Mesothelial cell of epicardium (in vitro differentiated cells): Measurements from ENCODE around the gene ST14. TPM values are rescaled to one million over a fixed set of nuclear protein-coding genes. Genes with fewer than 3 reads are reported as not detected.

Experiments
- DNase-seq, 2 experiments: peaks; one replicate each; pipeline ENCODE4 v3.0.0; 2021; ENCODE audit warnings: low spot score in 2 of 2; ENCODE audit not compliant: unreplicated experiment in 2 of 2
- H3K27ac Mint-ChIP-seq: 2 replicates; pipeline ENCODE4 v1.8.0; 2021; ENCODE audit warnings: mixed read lengths
- H3K27me3 Mint-ChIP-seq: 2 replicates; pipeline ENCODE4 v1.8.0; 2021; ENCODE audit warnings: low read depth, mixed read lengths
- H3K36me3 Mint-ChIP-seq: 2 replicates; pipeline ENCODE4 v1.8.0; 2021; ENCODE audit warnings: mixed read lengths
- H3K4me1 Mint-ChIP-seq: 2 replicates; pipeline ENCODE4 v1.8.0; 2021; ENCODE audit warnings: mixed read lengths
- H3K4me3 Mint-ChIP-seq: 2 replicates; pipeline ENCODE4 v1.8.0; 2021; ENCODE audit warnings: mild to moderate bottlenecking, moderate library complexity, mixed read lengths
- H3K9me3 Mint-ChIP-seq: 2 replicates; pipeline ENCODE4 v1.8.0; 2021; ENCODE audit warnings: mixed read lengths
- total RNA-seq: library from RNA; stranded (reverse); gene quantifications from 3 replicates; pipeline ENCODE4 v1.2.1, GENCODE V29; 2021
- TF ChIP-seq, protein P1 (sequence below): fragments of 200-600 bp; sonication (generic); IDR thresholded peaks from one replicate; pipeline ENCODE4 v1.5.0; 2021; ENCODE audit warnings: antibody characterized with exemption; ENCODE audit not compliant: unreplicated experiment

ST14 gene
- total RNA-seq, 1 donor from 2014 or later: 39.6 TPM

DNA sequence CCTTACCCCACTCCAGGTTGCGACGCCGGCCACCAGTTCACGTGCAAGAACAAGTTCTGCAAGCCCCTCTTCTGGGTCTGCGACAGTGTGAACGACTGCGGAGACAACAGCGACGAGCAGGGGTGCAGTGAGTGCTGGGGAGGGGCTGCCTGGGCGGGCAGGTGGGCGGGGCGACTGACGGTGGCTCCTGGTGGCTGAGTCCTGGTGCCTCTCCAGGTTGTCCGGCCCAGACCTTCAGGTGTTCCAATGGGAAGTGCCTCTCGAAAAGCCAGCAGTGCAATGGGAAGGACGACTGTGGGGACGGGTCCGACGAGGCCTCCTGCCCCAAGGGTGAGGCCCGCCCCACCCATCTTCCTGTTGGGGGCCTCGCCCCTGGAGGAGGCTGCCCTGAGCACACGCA lies 38.7 kb downstream of the ST14 start:
- Mint-ChIP-seq H3K27ac (no peak overlapping the region), H3K9me3 (peaks cover 6% of the 10 kb centered on the region), H3K4me3 (no peak overlapping the region), H3K4me1 (no peaks in the 10 kb centered on the region), H3K36me3 (peaks cover 18% of the 10 kb centered on the region), H3K27me3 (no peaks in the 10 kb centered on the region)
- no peak for DNase-seq
- TF ChIP-seq, protein P1, sequence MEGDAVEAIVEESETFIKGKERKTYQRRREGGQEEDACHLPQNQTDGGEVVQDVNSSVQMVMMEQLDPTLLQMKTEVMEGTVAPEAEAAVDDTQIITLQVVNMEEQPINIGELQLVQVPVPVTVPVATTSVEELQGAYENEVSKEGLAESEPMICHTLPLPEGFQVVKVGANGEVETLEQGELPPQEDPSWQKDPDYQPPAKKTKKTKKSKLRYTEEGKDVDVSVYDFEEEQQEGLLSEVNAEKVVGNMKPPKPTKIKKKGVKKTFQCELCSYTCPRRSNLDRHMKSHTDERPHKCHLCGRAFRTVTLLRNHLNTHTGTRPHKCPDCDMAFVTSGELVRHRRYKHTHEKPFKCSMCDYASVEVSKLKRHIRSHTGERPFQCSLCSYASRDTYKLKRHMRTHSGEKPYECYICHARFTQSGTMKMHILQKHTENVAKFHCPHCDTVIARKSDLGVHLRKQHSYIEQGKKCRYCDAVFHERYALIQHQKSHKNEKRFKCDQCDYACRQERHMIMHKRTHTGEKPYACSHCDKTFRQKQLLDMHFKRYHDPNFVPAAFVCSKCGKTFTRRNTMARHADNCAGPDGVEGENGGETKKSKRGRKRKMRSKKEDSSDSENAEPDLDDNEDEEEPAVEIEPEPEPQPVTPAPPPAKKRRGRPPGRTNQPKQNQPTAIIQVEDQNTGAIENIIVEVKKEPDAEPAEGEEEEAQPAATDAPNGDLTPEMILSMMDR: no peak

DNA sequence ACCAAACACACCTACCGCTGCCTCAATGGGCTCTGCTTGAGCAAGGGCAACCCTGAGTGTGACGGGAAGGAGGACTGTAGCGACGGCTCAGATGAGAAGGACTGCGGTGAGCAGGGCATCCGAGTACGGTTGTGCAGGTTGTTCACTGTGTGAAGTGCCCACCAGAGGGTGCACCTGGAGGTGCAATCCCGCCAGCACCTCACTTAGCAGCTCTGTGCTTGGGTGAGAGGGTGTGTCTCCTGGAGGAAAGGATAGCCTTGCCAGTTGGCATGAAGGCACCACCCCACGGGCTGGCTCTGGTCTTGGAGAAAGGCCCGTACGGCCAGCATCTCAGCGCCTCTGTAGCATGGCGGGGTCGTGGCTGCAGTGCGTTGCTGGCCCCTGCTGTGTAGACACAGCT lies 39.4 kb downstream of the ST14 start:
- Mint-ChIP-seq H3K36me3 (peaks cover 18% of the 10 kb centered on the region), H3K27ac (no peak overlapping the region), H3K4me1 (no peaks in the 10 kb centered on the region), H3K27me3 (no peaks in the 10 kb centered on the region), H3K4me3 (no peak overlapping the region), H3K9me3 (peaks cover 6% of the 10 kb centered on the region)
- TF ChIP-seq, protein P1: no peak
- DNase-seq: no peak

DNA sequence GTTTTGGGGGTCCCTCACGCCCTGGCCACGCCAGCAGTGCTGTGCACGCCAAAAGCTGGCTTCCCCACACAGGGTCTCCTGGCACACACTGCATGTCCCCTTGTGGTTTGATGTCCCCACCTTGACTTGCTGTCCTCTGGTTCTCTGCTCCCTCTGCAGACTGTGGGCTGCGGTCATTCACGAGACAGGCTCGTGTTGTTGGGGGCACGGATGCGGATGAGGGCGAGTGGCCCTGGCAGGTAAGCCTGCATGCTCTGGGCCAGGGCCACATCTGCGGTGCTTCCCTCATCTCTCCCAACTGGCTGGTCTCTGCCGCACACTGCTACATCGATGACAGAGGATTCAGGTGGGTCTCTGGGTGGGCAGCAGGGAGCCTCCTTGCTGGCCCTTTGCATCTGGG lies 40.2 kb downstream of the ST14 start:
- no peak for DNase-seq
- peaks cover 18% of the 10 kb centered on the region for H3K36me3 Mint-ChIP-seq

DNA sequence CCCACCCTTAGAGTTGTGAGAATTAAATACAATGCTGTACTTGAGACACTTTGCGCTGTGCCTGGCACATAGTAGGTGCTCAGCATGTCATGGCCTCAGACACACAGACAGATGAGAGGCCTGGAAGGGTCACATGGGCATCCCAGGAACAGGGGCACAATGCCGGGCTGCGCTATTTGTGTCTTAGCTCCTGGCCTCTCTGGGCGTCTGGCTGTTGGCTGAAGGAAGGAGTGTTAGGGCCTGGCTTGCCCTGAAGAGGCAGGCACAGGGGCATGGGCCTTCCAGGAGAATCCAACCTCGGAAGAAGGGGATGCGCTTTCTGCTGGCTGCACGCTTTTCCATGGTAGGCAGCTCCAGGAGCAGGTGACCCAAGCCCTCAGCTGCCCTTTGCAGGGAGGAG lies 41.4 kb downstream of the ST14 start:
- Mint-ChIP-seq H3K9me3 (peaks cover 6% of the 10 kb centered on the region), H3K36me3 (peaks cover 23% of the 10 kb centered on the region), H3K4me3 (no peak overlapping the region), H3K27ac (no peak overlapping the region), H3K27me3 (peaks cover under 1% of the 10 kb centered on the region), H3K4me1 (no peaks in the 10 kb centered on the region)
- DNase-seq: no peak
- TF ChIP-seq, protein P1: no peak

More for the DNA sequence above, 40.2 kb downstream of the ST14 start:
- TF ChIP-seq, protein P1: no peak
- H3K4me3 Mint-ChIP-seq: no peak overlapping the region
- no peak overlapping the region for H3K27ac Mint-ChIP-seq
- peaks cover 6% of the 10 kb centered on the region for H3K9me3 Mint-ChIP-seq
- H3K4me1 Mint-ChIP-seq: no peaks in the 10 kb centered on the region
- H3K27me3 Mint-ChIP-seq: no peaks in the 10 kb centered on the region

DNA sequence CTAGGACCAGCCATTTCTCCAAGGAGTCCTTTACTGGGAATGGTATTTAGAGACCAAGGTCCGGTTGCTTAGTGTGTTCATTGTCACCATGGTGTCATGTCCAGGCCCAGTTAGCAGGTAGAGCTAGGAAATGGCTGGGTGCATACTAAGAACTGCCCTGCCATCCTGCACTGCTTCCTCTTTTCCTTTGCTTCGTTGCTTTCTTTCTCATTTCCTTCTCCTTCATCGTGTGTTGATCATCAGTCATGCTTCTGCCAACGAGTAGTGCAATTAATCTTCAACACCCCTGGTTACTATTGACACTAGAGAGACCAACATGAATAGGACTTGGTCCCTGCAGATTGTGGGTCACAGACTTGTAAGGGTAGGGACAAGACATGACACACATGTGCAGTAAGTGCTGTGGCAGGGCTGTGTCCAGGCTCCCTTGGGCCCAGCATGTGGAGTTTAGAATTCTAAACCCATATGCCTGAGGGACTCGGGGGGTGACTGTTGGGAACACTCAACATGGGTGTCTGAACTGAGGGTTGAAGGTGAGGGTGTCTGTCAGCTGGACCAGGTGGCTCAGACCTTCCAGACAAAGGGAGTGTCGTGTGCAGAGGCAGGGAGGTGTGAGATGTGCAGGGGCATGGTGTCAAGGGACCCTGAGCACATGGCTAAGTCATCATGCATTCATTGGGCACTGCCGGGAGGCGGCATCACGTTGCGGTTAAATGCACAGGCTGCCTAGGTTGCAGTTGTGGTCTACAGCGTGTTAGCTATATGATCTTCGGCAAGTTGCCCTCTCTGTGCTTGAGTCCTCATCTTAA lies 42.6 kb downstream of the ST14 start:
- no peak overlapping the region for H3K4me3 Mint-ChIP-seq
- DNase-seq: no peak
- peaks cover 23% of the 10 kb centered on the region for H3K36me3 Mint-ChIP-seq
- peaks cover 1% of the 10 kb centered on the region for H3K27me3 Mint-ChIP-seq
- TF ChIP-seq, protein P1: no peak
- H3K9me3 Mint-ChIP-seq: peaks cover 6% of the 10 kb centered on the region
- H3K4me1 Mint-ChIP-seq: no peaks in the 10 kb centered on the region
- no peak overlapping the region for H3K27ac Mint-ChIP-seq
